ENCODE data around the gene TVP23A. TPM values are rescaled to one million over a fixed set of nuclear protein-coding genes. Genes with fewer than 3 reads are reported as not detected.

Gene TVP23A
- total and polyA plus RNA-seq, 8 donors: 0.05 to 0.34 (median 0.16) TPM; not detected in 3

- FAIRE-seq (no peak), ATAC-seq (peak in 2 of 4 donors; percentile 19 to 46), DNase-seq (no peak)
- H3K4me3 ChIP-seq: no peak overlapping the region
- TF ChIP-seq CTCF (IDR thresholded peaks at IDR 0.05): no peak
- no peaks in the 10 kb centered on the region for H3K36me3 ChIP-seq
- 55 to 63% methylated on average over 2 of the region's 2 CpGs for WGBS, 2 donors
- H3K4me1 ChIP-seq: no peaks in the 10 kb centered on the region
- no peaks in the 10 kb centered on the region for H3K9me3 ChIP-seq
- no peaks in the 10 kb centered on the region for H3K27me3 ChIP-seq
- intact Hi-C loops (cut with DNase I): loop anchor here in 1 of 3 donors (10.0 kb wide), 1 partner anchor 58 kb away; no protein-coding TSS in a partner anchor
- peak overlapping the region in 1 of 4 donors; percentile 31 for H3K27ac ChIP-seq
Measured at GRCh38 chr16:10847176-10847575, 28.6 kb upstream of the TVP23A start.

DNA sequence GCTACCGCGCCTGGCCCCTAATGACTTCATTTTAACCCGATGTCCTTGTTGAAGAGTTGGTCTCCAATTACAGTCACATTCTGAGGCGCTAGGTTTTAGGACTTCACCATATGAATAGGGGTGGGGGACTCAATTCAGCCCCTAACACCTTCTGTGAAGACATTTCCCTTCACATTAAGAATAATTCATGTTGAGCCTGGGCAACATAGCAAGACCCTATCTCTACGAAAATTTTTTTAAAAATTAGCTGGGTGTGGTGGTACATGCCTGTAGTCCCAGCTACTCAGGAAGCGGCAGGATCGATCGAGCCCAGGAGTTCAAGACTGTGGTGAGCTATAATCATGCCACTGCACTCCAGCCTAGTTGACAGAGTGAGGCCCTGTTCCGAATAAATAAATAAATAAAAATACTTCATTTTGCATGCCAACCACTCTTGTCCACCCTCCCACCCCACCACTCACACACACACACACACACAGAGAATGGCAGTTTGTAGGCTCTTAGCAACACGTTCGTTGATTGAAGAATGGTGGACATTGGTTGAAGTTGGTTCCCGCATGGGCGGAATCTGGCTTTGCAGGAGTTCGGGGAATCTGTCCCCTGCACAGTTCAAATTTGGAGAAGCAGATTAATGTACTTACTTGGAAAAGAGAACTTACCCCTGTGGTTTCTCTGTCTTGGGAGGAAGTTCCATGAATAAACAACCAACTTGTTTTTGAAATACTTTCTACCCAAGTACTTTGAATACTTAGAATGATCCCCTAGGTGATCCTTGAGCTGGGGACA is 27.8 kb upstream of the TVP23A start:
- no peak for TF ChIP-seq CTCF (IDR thresholded peaks at IDR 0.05)
- intact Hi-C loops (cut with DNase I): loop anchor here in 1 of 3 donors (10.0 kb wide), 1 partner anchor 58 kb away; no protein-coding TSS in a partner anchor
- DNase-seq: no peak
- Histone ChIP-seq H3K36me3 (no peaks in the 10 kb centered on the region), H3K4me1 (no peaks in the 10 kb centered on the region), H3K27me3 (no peaks in the 10 kb centered on the region), H3K9me3 (no peaks in the 10 kb centered on the region), H3K4me3 (no peak overlapping the region), H3K27ac (peak overlapping the region in 1 of 4 donors; percentile 31)
- peak in 2 of 4 donors; percentile 51 to 56 for ATAC-seq
- no peak for FAIRE-seq
- 87 to 93% methylated on average over 14 of the region's 14 CpGs for WGBS, 2 donors

- 80 to 81% methylated on average over 16 of the region's 16 CpGs for WGBS, 2 donors
- intact Hi-C loops (cut with DNase I): loop anchor here in 2 of 3 donors (5.0 to 10.0 kb wide), 2 partner anchors 64 to 72 kb away; no protein-coding TSS in a partner anchor
- no peaks in the 10 kb centered on the region for H3K36me3 ChIP-seq
- FAIRE-seq (no peak), ATAC-seq (no peak), DNase-seq (no peak)
- no peak overlapping the region for H3K27ac ChIP-seq
- no peaks in the 10 kb centered on the region for H3K27me3 ChIP-seq
- no peaks in the 10 kb centered on the region for H3K9me3 ChIP-seq
- no peak overlapping the region for H3K4me3 ChIP-seq
- H3K4me1 ChIP-seq: peaks cover 0 to 14% (median 5%) of the 10 kb centered on the region in 3 donors
- TF ChIP-seq CTCF (IDR thresholded peaks at IDR 0.05): no peak
Measured at GRCh38 chr16:10840703-10841102, 22.1 kb upstream of the TVP23A start.

DNA sequence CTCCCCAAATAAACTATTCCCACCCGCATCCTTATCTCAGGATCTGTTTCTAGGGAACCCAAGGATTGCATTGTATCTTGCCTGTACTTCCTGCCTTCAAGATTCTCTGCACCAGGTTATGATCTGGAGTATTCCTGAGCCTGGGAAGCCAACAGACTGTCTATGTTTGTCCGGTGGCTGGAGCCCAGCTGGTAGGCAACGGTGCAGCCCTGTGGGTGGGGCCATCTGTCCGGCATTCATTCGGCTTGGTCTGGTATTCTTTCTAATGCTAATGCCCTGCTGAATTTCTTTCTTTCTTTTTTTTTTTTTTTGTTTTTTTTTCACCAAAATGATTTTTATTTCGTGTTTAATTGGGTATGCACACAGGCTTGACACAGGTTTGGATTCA is 20.7 kb upstream of the TVP23A start:
- Histone ChIP-seq H3K27me3 (no peaks in the 10 kb centered on the region), H3K4me1 (peaks cover 0 to 14% (median 5%) of the 10 kb centered on the region in 3 donors), H3K36me3 (no peaks in the 10 kb centered on the region), H3K27ac (peak overlapping the region in 2 of 4 donors; percentile 8 to 12), H3K4me3 (no peak overlapping the region), H3K9me3 (no peaks in the 10 kb centered on the region)
- no peak for TF ChIP-seq CTCF (IDR thresholded peaks at IDR 0.05)
- intact Hi-C loops (cut with DNase I): no loop called here
- ATAC-seq (peak; percentile 92 to 98 (median 94)), DNase-seq (peak; percentile 63 to 87 (median 76)), FAIRE-seq (no peak)
- WGBS, 2 donors: 21 to 23% methylated on average over 6 of the region's 6 CpGs
